ENCODE measurements around the gene KCNQ1. TPM values are rescaled to one million over a fixed set of nuclear protein-coding genes. Genes with fewer than 3 reads are reported as not detected.
A peak's percentile ranks its signal among the peaks of the same experiment; 100 is the strongest.

KCNQ1 gene, protein sequence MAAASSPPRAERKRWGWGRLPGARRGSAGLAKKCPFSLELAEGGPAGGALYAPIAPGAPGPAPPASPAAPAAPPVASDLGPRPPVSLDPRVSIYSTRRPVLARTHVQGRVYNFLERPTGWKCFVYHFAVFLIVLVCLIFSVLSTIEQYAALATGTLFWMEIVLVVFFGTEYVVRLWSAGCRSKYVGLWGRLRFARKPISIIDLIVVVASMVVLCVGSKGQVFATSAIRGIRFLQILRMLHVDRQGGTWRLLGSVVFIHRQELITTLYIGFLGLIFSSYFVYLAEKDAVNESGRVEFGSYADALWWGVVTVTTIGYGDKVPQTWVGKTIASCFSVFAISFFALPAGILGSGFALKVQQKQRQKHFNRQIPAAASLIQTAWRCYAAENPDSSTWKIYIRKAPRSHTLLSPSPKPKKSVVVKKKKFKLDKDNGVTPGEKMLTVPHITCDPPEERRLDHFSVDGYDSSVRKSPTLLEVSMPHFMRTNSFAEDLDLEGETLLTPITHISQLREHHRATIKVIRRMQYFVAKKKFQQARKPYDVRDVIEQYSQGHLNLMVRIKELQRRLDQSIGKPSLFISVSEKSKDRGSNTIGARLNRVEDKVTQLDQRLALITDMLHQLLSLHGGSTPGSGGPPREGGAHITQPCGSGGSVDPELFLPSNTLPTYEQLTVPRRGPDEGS
- total RNA-seq, result 10 to 100 TPM; 10.7 to 10.8 TPM

DNA sequence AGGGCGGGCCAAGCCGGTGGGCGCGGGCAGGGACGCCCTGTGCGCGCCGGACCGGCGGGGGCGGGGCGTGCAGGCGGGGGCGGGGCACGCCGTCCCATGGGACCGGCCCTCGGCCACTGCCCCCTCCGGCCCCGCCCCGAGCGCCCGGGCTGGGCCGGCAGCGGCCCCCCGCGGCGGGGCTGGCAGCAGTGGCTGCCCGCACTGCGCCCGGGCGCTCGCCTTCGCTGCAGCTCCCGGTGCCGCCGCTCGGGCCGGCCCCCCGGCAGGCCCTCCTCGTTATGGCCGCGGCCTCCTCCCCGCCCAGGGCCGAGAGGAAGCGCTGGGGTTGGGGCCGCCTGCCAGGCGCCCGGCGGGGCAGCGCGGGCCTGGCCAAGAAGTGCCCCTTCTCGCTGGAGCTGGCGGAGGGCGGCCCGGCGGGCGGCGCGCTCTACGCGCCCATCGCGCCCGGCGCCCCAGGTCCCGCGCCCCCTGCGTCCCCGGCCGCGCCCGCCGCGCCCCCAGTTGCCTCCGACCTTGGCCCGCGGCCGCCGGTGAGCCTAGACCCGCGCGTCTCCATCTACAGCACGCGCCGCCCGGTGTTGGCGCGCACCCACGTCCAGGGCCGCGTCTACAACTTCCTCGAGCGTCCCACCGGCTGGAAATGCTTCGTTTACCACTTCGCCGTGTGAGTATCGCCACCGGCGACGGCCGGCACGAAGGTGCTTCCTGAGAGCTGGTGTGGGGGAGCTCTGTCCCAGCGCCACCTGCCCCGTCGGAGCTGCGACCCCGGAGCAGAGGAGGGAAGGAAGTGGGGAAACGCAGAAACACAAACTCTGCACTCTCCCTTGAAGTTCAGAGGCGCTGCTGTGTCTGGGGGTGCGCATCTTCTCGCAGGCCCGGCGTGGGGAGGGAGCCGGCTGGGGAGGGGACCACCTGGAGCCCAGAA lies at the start of gene KCNQ1:
KCNQ1 (plus strand) TSS at position 188 of the 925 bp plus-strand sequence; CDS start at position 279, 91 bp downstream.
- no peaks in the 10 kb centered on the region for H3K36me3 Mint-ChIP-seq

DNA sequence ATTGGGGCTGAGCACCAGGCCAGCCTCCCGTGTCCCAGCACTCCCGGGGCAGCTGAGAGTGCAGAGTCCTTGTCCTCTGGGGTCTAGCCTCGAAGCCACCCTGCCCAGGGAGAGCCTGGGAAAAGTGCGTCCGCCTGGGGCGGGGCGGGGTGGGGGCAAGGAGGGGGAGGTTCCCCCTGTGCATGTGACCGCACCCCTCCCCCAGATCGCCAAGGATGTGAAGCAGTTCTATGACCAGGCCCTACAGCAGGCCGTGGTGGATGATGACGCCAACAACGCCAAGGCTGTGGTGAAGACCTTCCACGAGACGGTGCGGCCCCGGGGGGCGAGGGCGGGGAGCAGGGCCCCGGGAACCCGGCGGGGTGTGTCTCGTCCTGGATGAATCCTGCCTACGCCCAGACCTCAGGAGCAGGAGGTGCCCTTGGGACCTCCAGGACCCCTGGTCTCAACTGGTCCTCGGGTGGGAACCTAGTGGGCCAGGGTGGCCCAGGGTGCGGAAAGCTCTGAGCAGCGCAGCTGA lies 49.5 kb upstream of the KCNQ1 start:
- H3K36me3 Mint-ChIP-seq, result peaks cover 5% of the 10 kb centered on the region
- no peaks in the 10 kb centered on the region for H3K9me3 Mint-ChIP-seq
- H3K27me3 Mint-ChIP-seq, result no peaks in the 10 kb centered on the region
- ChIA-PET POLR2A (no interaction called here), CTCF (no interaction called here)
- H3K4me3 Mint-ChIP-seq, result no peak overlapping the region
- H3K4me1 Mint-ChIP-seq (ENCODE audit: low read depth), result peaks cover 2% of the 10 kb centered on the region
- no peak for DNase-seq
- intact Hi-C loops (cut with micrococcal nuclease), result no loop called here
- no peak overlapping the region for H3K27ac Mint-ChIP-seq

More for the DNA sequence above, at the start of gene KCNQ1:
- peak; percentile 52 for DNase-seq
- H3K27me3 Mint-ChIP-seq, result no peaks in the 10 kb centered on the region
- ChIA-PET CTCF (interaction anchor here (1.2 to 2.0 kb wide), 6 partner anchors 9 to 454 kb away, joined by 3 to 10 read pairs (median 6); no protein-coding TSS in a partner anchor), POLR2A (interaction anchor here (0.6 kb wide), 1 partner anchor 20 kb away, joined by 5 read pairs; no protein-coding TSS in a partner anchor)
- peak within 1 kb of the TSS; percentile 89 for H3K4me3 Mint-ChIP-seq
- H3K27ac Mint-ChIP-seq, result peak within 1 kb of the TSS; percentile 4
- intact Hi-C loops (cut with micrococcal nuclease), result loop anchor here (5.0 kb wide), 3 partner anchors 37 to 442 kb away; partner anchors contain the start of gene CDKN1C
- peaks cover 33% of the 10 kb centered on the region for H3K4me1 Mint-ChIP-seq (ENCODE audit: low read depth)
- H3K9me3 Mint-ChIP-seq, result peaks cover under 1% of the 10 kb centered on the region

GRCh38 chr11:2395856-2396255 lies 49.0 kb upstream of the KCNQ1 start:
- H3K4me1 Mint-ChIP-seq (ENCODE audit: low read depth), result peaks cover 2% of the 10 kb centered on the region
- ChIA-PET CTCF (no interaction called here), POLR2A (no interaction called here)
- DNase-seq, result no peak
- no peaks in the 10 kb centered on the region for H3K27me3 Mint-ChIP-seq
- H3K4me3 Mint-ChIP-seq, result no peak overlapping the region
- no peak overlapping the region for H3K27ac Mint-ChIP-seq
- H3K9me3 Mint-ChIP-seq, result no peaks in the 10 kb centered on the region
- H3K36me3 Mint-ChIP-seq, result peaks cover 2% of the 10 kb centered on the region
- intact Hi-C loops (cut with micrococcal nuclease), result no loop called here

GRCh38 chr11:2396471-2396870 lies 48.3 kb upstream of the KCNQ1 start:
- Mint-ChIP-seq H3K27me3 (no peaks in the 10 kb centered on the region), H3K36me3 (peaks cover 2% of the 10 kb centered on the region), H3K4me3 (no peak overlapping the region), H3K9me3 (no peaks in the 10 kb centered on the region), H3K4me1 (ENCODE audit: low read depth) (peaks cover 4% of the 10 kb centered on the region), H3K27ac (no peak overlapping the region)
- POLR2A ChIA-PET, result no interaction called here
- no peak for DNase-seq
- intact Hi-C loops (cut with micrococcal nuclease), result no loop called here
- CTCF ChIA-PET, result no interaction called here

DNA sequence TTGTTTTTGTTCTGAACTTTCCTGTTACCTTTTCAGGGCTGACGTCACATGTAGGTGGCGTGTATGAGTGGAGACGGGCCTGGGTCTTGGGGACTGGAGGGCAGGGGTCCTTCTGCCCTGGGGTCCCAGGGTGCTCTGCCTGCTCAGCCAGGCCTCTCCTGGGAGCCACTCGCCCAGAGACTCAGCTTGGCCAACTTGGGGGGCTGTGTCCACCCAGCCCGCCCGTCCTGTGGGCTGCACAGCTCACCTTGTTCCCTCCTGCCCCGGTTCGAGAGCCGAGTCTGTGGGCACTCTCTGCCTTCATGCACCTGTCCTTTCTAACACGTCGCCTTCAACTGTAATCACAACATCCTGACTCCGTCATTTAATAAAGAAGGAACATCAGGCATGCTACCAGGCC lies 47.8 kb upstream of the KCNQ1 start:
- Mint-ChIP-seq H3K36me3 (peaks cover 2% of the 10 kb centered on the region), H3K4me3 (no peak overlapping the region), H3K27ac (no peak overlapping the region), H3K4me1 (ENCODE audit: low read depth) (peaks cover 10% of the 10 kb centered on the region), H3K9me3 (no peaks in the 10 kb centered on the region), H3K27me3 (no peaks in the 10 kb centered on the region)
- intact Hi-C loops (cut with micrococcal nuclease), result no loop called here
- CTCF ChIA-PET, result no interaction called here
- POLR2A ChIA-PET, result no interaction called here
- DNase-seq, result no peak

GRCh38 chr11:2398664-2399355 lies 46.0 kb upstream of the KCNQ1 start:
- Mint-ChIP-seq H3K36me3 (peaks cover 2% of the 10 kb centered on the region), H3K4me1 (ENCODE audit: low read depth) (peaks cover 15% of the 10 kb centered on the region), H3K27ac (peak overlapping the region; percentile 82), H3K27me3 (no peaks in the 10 kb centered on the region), H3K4me3 (peak overlapping the region; percentile 84), H3K9me3 (no peaks in the 10 kb centered on the region)
- intact Hi-C loops (cut with micrococcal nuclease), result no loop called here
- POLR2A ChIA-PET, result interaction anchor here (1.3 to 2.3 kb wide), 3 partner anchors 12 to 96 kb away, joined by 5 to 17 read pairs (median 15); partner anchors contain the start of genes C11orf21 and TSPAN32
- no peak for DNase-seq
- CTCF ChIA-PET, result interaction anchor here (0.8 to 1.4 kb wide), 2 partner anchors 27 to 93 kb away, joined by 3 to 8 read pairs; no protein-coding TSS in a partner anchor

DNA sequence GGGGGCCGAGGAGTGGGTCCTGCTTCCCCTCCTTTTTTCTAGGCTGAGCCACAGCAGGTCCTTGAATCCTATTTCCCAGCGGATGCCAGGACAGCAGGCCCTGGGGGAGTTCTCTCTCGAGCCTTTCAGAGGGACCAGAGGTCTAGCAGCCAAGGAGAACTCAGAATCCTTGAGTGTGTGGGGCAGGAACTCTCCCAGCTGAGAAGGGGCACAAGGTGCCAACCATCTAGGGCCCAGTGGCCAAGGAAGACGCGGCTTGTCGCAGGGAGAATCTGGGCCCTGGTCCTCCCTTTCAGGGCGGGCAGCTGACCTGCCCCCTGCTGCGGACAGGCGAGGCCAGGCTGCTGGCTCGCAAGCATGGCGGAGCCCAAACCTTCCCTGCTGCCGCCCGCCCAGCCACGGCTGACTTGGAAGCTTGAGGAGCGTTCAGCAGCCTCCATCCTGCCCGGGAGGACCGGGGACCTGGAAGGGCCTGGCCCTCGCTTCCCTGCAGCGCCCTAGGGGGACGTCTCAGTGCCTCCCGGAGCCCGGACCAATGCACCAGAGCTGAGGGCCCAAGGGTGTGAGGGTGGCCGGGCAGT lies 45.2 kb upstream of the KCNQ1 start:
- Mint-ChIP-seq H3K9me3 (no peaks in the 10 kb centered on the region), H3K27me3 (no peaks in the 10 kb centered on the region), H3K4me3 (peak overlapping the region; percentile 84), H3K27ac (peak overlapping the region; percentile 82), H3K36me3 (peaks cover 2% of the 10 kb centered on the region), H3K4me1 (ENCODE audit: low read depth) (peaks cover 15% of the 10 kb centered on the region)
- ChIA-PET CTCF (interaction anchor here (1.3 to 2.4 kb wide), 6 partner anchors 16 to 131 kb away, joined by 3 to 26 read pairs (median 7); partner anchors contain the start of genes C11orf21 and TSPAN32), POLR2A (interaction anchor here (0.8 to 2.3 kb wide), 4 partner anchors 13 to 97 kb away, joined by 5 to 17 read pairs (median 10); partner anchors contain the start of genes C11orf21, CD81 and TSPAN32)
- intact Hi-C loops (cut with micrococcal nuclease), result loop anchor here (1.0 to 2.0 kb wide), 5 partner anchors 21 to 658 kb away; partner anchors contain the start of genes CARS1, CD81 and TSPAN32
- DNase-seq, result peak; percentile 35

DNA sequence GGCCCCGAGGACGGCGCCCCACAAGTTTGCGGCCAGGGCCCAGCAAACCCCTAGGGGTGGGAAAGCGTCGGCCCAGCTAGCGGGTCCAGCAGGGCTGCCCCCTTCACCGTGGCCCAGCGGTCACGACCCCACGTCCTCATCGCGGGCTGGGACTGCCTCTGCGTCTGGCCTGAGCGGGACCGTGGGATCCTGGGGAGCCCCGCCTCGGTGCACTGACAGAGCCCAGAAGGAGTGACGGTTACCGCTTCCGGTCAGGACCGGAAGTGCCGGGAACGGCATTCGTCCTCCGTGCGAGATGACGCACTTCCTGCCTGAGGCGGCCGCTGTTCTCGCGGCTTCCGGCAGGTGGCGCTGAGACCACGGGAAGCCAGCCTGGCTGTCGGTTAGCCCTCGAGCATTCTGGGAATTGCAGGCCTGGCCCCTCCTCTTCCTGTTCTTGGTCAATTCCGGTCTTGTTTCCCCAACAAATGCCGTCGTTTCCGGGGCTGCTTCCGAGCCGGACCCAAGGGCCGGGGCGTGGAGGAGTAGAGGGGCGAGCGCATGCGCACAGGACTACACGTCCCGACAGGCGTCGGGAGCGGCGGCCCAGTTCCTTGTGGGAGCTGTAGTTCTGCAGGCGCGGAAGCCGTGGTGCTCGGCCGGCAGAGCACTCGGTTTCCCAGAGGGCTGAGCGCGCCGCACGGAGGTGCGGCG lies 44.6 kb upstream of the KCNQ1 start, which contains the start of gene TSSC4:
TSSC4 (plus strand) TSS at position 682 of the 693 bp plus-strand sequence. CDS start 1,884 bp downstream, outside the sequence.
- ChIA-PET POLR2A (interaction anchor here (0.8 to 2.3 kb wide), 5 partner anchors 13 to 98 kb away, joined by 5 to 17 read pairs (median 5); partner anchors contain the start of genes C11orf21, CD81 and TSPAN32), CTCF (interaction anchor here (0.8 to 2.4 kb wide), 13 partner anchors 13 to 130 kb away, joined by 3 to 26 read pairs (median 4); partner anchors contain the start of genes C11orf21, CD81 and TSPAN32)
- DNase-seq, result peak; percentile 99
- H3K4me3 Mint-ChIP-seq, result peak within 1 kb of the TSS; percentile 84
- peaks cover 15% of the 10 kb centered on the region for H3K4me1 Mint-ChIP-seq (ENCODE audit: low read depth)
- no peaks in the 10 kb centered on the region for H3K9me3 Mint-ChIP-seq
- H3K27ac Mint-ChIP-seq, result peak within 1 kb of the TSS; percentile 82
- intact Hi-C loops (cut with micrococcal nuclease), result loop anchor here (1.0 to 2.0 kb wide), 5 partner anchors 21 to 657 kb away; partner anchors contain the start of genes CARS1, CD81 and TSPAN32
- peaks cover 2% of the 10 kb centered on the region for H3K36me3 Mint-ChIP-seq
- H3K27me3 Mint-ChIP-seq, result no peaks in the 10 kb centered on the region

- Mint-ChIP-seq H3K4me3 (peak overlapping the region; percentile 84), H3K9me3 (no peaks in the 10 kb centered on the region), H3K27me3 (no peaks in the 10 kb centered on the region), H3K36me3 (peaks cover 2% of the 10 kb centered on the region), H3K27ac (peak overlapping the region; percentile 82), H3K4me1 (ENCODE audit: low read depth) (peaks cover 15% of the 10 kb centered on the region)
- ChIA-PET CTCF (interaction anchor here (0.8 to 2.4 kb wide), 15 partner anchors 14 to 131 kb away, joined by 3 to 26 read pairs (median 4); partner anchors contain the start of genes C11orf21, CD81 and TSPAN32), POLR2A (interaction anchor here (1.0 to 2.3 kb wide), 3 partner anchors 23 to 99 kb away, joined by 5 to 17 read pairs (median 15); partner anchors contain the start of genes C11orf21 and TSPAN32)
- no peak for DNase-seq
- intact Hi-C loops (cut with micrococcal nuclease), result loop anchor here (1.0 to 2.0 kb wide), 5 partner anchors 20 to 656 kb away; partner anchors contain the start of genes CARS1, CD81 and TSPAN32
These were observed 43.9 kb upstream of the KCNQ1 start for GRCh38 chr11:2400762-2401435.

Measured in activated CD4-positive, alpha-beta memory T cell treated with anti-CD3 and anti-CD28 coated beads for 36 hours (primary cell).